ENCODE data around the gene ADRM1.

DNA sequence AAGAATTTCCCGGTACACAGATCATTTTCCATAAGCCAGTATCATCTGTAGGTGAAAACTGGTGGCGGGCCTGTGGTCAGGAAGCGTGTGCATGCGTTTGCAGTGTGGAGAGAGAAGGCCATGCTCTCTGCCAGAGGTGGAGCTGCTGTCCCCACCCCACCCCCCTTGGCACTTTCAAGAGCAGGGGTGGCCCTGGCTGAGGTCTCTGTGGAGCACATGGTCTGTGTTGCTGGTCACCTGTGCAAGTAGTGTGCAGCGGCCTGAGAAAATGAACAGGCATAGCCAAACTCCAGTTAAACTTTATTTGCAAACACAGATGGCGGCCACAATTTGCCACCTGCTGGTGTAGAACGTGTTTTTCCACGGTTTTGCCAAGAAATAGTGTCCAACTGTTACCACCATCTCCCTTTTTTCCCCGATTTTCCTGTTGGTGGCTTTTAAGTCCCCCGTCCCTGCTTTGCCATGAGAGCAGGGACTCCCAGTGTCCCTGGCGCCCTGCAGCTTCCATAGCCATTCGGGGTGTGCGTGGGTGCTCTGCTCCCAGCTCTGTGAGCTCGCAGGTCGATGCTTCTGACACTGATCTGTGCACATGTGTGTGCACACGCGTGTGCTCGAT is 2.5 kb downstream of the ADRM1 start:
- no peak for TF ChIP-seq CREM (CRISPR knock-in tag; IDR thresholded peaks at IDR 0.05)
- TF ChIP-seq CTCF (IDR thresholded peaks at IDR 0.05), result no peak
- TF ChIP-seq CREB1 (CRISPR knock-in tag; IDR thresholded peaks at IDR 0.05), result no peak
- no peak for TF ChIP-seq SMAD4 (CRISPR knock-in tag; IDR thresholded peaks at IDR 0.05)
- no peak for TF ChIP-seq ATF3 (CRISPR knock-in tag; conservative IDR thresholded peaks at IDR 0.05)
- no peak for TF ChIP-seq PREB (CRISPR knock-in tag; IDR thresholded peaks at IDR 0.05; ENCODE audit: borderline replicate concordance)
